ENCODE measurements around the gene BCL2L1.

GRCh38 chr20:31759836-31760518 is 37.3 kb upstream of the BCL2L1 start:
- TF ChIP-seq POLR2A (IDR thresholded peaks at IDR 0.05; ENCODE audit: low read depth, low read length) (no peak), POLR2AphosphoS5 (IDR thresholded peaks at IDR 0.05; ENCODE audit: low read depth, low read length) (no peak), TAF1 (IDR thresholded peaks at IDR 0.05; ENCODE audit: borderline replicate concordance, low read depth, low read length) (no peak)

All from GM12892 (cell line).